Measurements from ENCODE around the gene TSPYL6.
"Not testable (repeated sequence)": the region's sequence is repeated elsewhere in the genome, so short reads cannot be mapped to it uniquely, and the experiment has no call there.

TSPYL6 gene

GRCh38 chr2:54256091-54256694 is at the start of gene TSPYL6:
Gene TSPYL6, minus strand, starts transcription at chr2:54256229. Its CDS starts 78 bp downstream, at chr2:54256151.
- no peak for DNase-seq

- DNase-seq = no peak
These were observed 47.6 kb upstream of the TSPYL6 start for GRCh38 chr2:54303631-54304030.

DNA sequence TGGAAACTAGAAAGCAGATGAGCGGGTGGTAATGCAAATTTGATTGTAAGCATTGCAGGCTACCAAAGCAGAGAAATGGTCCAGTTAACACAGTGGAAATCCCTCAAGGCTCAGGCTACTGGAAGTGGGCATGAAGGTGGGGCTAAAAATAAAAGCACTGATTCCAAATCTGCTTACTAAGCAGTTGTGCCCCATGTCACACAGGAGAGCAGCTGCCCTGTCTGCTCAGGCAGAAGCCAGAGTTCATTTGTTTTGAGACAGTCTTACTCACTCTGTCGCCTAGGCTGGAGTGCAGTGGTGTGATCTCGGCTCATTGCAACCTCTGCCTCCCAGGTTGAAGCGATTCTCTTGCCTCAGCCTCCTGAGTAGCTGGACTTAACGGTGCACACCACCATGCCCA is 42.5 kb upstream of the TSPYL6 start:
- DNase-seq = no peak

- DNase-seq = no peak
These were observed 39.9 kb upstream of the TSPYL6 start for GRCh38 chr2:54295911-54296310.

- DNase-seq = peak; percentile 2
These were observed 38.6 kb upstream of the TSPYL6 start for GRCh38 chr2:54294665-54295064.

GRCh38 chr2:54290356-54291025 is 34.5 kb upstream of the TSPYL6 start:
- no peak for DNase-seq

DNA sequence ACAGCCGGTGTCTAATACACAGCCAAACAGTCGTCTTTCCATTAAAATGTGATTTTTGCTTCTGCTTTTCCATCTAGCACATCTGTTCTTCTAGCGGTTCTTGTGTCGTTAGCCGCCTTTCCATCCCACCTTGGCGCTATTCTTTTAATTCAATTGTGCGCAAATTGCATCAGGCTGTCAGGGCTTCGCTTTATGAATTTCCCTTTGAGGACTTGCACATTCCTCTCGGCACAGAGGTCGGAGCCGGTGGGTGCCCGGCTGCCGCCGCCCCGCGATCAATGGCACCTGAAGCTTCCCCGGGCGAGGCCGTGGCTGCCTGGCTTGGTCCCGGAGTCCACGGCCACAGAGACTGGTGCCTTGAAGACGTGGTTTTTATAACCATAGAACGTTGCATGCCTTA is 33.9 kb upstream of the TSPYL6 start:
- no peak for DNase-seq

GRCh38 chr2:54287532-54287931 is 31.5 kb upstream of the TSPYL6 start:
- DNase-seq = no peak

DNA sequence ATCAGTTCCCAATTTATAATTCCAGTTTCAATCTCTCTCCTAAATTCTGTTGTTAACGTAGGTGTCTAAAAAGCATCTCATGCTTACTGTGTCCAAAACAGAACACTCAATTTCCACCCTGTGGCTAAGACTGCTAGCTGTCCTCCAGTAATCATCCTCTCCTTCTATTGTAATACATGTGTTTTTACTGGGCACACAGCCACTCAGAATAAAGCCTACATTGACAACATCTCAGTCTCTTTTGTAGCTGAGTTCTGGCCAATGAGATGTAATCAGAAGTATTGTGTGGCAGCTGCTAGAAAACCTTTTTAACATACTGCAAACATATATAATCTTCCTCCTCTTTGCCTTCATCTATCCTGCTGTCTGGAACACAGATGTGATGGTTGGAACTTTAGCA is 29.4 kb upstream of the TSPYL6 start:
- DNase-seq = no peak

GRCh38 chr2:54284826-54285225 is 28.8 kb upstream of the TSPYL6 start:
- no peak for DNase-seq

DNA sequence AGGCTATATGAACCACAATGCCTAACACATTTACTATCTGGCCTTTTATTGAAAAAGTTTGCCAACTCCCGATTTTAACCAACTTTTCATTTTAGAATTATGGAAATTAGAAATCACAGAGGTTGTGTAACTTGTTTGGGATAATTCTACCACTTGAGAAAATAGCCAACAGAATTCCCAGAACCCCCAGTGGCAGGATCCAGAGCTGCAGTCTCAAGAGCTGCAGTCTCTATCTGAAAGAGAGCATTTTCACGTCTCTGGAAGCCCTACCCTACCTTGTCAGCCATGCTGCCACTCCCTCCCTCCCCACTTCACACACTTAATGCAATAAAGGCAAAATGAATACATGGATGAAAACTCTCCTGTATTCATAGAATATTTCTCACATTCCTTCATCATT is 23.4 kb upstream of the TSPYL6 start:
- no peak for DNase-seq

DNA sequence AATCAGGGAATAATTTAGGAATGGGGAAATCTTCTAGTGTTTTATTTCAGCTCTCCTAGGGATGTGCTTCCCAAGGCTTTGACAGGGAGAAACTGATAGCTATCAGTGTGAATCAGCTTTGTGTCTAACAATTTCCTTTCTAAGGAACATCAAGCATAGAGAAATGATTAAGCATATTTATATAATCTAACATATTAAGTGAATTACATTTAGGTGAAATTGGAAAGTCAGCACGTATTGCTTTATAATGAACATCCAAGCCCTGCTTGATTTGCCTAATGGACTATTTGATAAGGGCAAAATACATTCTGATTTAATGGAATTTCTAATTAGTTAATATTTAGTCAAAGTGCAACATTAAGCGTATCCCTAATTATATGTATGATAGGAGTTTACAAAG is 19.5 kb upstream of the TSPYL6 start:
- DNase-seq = no peak

DNA sequence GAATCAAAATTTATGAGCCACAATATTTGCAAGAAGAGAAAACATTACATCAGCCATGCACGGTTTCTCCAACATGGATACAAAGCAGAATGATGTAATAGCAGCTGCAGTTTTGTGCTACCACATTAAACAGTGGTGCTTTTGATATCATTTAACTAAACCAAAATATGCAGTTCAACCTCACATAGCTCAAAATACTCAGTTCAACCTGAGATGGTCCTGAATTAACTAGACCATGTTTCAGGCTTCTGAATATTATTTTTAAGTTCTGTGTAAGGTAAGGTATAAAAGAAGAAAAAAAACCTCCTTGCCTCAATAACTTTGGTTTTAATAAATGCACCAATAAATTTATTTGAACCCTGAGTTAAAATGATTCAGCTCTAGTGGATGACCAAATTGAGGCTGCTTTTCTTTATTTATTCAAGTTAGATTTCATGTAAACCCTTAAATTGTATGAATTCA is 18.8 kb upstream of the TSPYL6 start:
- peak; percentile 8 for DNase-seq

DNA sequence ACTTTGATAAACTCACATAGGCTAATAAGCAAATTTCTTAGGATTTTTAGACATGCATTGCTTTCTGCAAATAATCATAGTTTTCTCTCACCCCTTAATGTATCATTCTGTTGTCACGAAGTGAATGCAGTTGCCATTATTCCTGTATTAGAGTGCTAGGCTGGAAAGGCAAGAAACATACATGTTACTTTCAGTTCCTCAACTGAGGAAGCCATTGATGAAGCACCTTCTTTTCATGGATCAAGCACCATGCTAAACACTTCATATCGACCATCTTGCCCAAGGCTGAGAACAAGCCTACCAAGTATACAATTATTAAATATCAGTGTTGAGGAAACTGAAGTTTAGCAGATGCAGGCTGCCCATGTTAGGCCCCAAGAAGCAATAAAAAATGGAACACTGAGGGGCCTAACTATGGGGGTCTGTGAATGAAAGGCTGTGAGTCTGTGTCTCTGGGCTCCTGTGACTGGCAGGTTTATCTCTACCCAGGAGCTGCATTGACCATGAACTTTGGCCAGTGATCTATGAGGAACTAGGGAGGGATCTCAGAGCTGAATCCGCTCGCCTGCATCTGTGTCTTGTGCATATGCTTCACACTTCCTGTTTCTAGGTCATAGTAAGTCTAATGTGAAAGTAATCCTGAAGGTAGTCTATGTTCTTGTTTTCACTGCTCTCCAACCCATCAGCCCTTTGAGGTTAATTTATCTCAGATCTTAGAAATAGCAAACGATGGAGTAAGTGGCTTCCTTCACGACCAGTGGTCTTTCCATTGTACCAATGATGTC is 16.0 kb upstream of the TSPYL6 start:
- no peak for DNase-seq

- DNase-seq = no peak
These were observed 15.2 kb upstream of the TSPYL6 start for GRCh38 chr2:54271189-54271588.

GRCh38 chr2:54267577-54267976 is 11.5 kb upstream of the TSPYL6 start:
- no peak for DNase-seq

- DNase-seq = not testable (repeated sequence)
These were observed 9.1 kb upstream of the TSPYL6 start for GRCh38 chr2:54265081-54265480.

DNA sequence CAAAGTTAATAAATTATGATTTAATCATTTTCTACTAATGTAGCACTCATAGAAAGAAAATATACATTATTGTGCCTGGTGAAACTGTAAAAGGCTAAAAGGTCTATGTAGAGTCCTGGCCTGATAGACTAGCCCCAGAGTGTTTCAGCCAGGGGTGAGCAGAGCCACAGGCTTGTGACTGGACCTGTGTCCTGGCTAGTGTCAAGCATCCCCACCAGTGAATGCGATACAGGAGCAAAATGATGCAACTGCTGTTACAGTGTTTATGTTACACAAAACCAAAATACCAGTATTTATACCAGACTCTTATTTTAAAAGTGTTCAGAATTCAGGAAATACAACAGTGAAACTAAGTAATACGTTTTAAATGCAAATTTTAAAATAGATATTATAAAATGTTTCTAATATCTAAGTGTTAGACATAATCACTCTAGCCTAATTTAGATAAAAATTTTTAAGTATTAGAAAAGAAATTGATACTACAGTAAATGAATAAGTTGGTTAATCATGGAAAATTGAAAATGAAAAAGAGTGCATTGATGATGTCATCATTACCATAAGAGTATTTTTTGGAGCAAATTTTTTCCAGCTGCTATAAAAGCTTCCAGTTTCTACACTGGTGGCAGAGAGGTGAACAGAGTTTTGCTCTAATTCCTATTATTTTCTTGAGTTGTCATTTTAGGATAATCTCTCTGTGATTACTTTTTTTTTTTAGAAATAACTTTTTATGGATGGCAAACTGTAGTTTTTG is 6.2 kb upstream of the TSPYL6 start:
- DNase-seq = no peak

- DNase-seq = no peak
These were observed 5.5 kb upstream of the TSPYL6 start for GRCh38 chr2:54261537-54261936.

- DNase-seq = no peak
These were observed 4.2 kb upstream of the TSPYL6 start for GRCh38 chr2:54260241-54260595.

GRCh38 chr2:54259413-54260240 is 3.6 kb upstream of the TSPYL6 start:
- DNase-seq = no peak

DNA sequence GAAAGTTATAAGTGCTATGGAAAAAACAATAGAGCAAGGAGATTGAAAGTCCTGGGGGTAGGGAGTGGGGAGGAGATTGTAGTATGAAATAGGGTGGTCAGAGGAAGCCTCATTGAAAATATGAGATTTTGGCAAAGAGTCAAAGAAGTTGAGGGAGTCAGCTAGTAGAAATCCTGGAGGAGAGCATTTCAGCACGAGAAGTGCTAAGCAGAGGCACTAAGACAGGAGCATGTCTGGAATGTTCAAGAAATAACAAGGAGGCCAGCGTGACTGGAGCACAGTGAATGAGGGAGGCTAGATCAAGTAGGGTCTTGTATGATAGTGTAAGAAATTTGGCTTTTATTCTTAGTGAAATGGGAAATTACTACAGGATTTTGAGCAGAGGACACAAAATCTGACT is 2.1 kb upstream of the TSPYL6 start:
- no peak for DNase-seq
